ENCODE results near the gene ADA.
A peak's percentile ranks its signal among the peaks of the same experiment; 100 is the strongest.
"Not testable (repeated sequence)": the region's sequence is repeated elsewhere in the genome, so short reads cannot be mapped to it uniquely, and the experiment has no call there.

Gene ADA

DNA sequence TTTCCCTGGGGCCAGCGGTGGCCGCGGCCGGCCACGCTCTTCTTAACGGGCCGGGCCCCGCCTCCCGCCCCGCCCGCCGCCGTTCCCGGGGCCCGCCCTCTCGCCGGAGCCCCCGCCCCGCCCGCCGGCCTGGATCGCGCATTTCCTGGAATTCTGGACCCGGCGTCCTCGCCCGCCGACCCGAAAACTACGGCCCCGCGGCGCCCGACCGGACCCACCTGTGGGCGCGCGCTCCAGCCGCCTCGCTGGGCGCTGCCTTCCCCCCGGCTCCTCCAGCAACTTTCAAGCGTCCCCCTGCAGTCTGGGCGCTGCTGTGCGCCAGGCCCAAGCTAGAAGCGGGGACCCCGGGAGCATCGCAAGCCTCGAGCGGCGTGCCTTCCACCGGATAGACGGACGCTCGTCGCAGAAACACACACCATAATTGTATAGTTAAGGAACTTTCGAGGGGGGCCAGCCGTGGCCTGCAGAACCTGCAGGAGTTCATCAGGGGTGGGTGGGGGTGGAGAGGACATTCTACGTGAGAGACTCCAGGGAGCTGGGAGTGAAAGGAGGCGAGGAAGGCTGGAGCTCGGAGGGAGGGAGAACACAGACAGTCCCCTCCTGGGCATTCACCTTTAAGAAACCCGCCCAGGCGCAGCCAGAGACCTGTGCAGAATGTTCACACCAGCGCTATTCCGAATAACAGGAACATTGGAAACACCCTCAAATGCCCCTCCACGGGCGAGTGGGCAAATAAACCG lies at the start of gene ADA:
ADA (minus strand) TSS at position 16 of the 740 bp plus-strand sequence. CDS start 92 bp downstream, outside the sequence.
- DNase-seq, result peak; percentile 26 to 63 (median 48)

GRCh38 chr20:44700306-44700705 lies 48.8 kb upstream of the ADA start:
- DNase-seq, result no peak

- DNase-seq, result no peak
Measured at GRCh38 chr20:44698351-44698750, 46.9 kb upstream of the ADA start.

GRCh38 chr20:44697041-44697440 lies 45.5 kb upstream of the ADA start:
- not testable (repeated sequence) for DNase-seq

- DNase-seq, result no peak
Measured at GRCh38 chr20:44696315-44696714, 44.8 kb upstream of the ADA start.

- DNase-seq, result no peak
Measured at GRCh38 chr20:44695674-44696300, 44.3 kb upstream of the ADA start.

DNA sequence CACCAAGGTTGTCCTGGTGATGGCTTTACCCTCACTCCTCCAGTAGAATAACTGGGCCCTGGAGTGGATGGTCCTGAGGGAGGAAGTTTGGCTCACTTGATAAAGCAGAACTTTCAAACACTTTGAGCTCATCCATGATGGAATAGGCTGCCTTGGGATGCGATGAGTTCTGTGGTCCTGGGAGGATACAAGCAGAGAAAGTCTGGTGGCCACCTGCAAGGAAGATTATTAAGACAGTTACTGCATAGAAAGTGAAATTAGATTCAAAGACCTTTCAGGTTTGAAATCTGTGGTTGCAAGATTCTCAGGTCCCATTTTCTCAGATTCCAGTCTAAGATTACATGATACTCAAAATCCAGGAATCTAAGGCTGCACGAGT lies 43.8 kb upstream of the ADA start:
- no peak for DNase-seq

GRCh38 chr20:44694159-44694558 lies 42.7 kb upstream of the ADA start:
- DNase-seq, result no peak

DNA sequence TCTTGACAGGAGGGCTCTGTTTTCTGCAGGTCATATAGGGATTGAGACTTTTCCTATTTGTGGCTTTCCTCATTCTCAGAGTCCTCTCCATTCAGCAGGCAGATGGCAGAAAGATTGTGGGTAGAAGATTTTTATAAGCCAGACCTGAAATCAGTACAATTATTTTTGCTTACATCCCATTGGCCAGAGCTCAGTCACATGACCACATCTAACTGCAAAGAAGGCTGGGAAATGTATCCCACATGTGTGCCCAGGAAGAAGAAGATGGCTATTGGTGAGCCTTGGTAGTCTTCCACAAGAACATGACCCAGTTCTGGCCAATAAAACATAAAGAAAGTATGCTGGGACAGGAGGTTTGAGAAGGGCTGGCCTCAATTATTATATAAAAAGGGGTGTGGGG lies 42.1 kb upstream of the ADA start:
- DNase-seq, result no peak

DNA sequence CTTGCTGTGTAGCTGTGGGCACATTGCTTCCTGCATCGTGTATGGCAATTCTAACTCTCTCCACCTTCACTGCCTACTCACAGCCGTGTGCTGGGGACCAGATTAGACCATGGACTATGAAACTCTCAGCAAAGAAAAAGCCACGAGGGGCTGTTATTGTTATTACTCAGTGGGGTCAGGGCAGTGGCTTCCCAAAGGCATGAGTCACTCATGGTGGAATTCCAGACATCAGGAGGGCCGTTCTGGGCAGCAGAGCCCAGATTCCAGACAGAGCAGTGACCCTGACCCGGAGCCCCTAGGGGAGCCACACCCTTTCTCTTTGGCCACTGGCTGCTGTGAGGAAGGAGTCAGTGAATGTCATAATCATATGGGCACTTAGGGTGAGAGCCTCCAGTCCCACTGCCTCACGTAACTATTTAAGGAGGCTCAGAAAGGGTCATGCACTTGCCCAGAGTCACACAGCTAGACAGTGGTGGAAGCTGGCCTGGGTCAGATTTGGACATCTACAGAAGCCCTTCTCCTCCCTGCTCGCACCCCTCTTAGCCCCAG lies 41.5 kb upstream of the ADA start:
- DNase-seq, result no peak

DNA sequence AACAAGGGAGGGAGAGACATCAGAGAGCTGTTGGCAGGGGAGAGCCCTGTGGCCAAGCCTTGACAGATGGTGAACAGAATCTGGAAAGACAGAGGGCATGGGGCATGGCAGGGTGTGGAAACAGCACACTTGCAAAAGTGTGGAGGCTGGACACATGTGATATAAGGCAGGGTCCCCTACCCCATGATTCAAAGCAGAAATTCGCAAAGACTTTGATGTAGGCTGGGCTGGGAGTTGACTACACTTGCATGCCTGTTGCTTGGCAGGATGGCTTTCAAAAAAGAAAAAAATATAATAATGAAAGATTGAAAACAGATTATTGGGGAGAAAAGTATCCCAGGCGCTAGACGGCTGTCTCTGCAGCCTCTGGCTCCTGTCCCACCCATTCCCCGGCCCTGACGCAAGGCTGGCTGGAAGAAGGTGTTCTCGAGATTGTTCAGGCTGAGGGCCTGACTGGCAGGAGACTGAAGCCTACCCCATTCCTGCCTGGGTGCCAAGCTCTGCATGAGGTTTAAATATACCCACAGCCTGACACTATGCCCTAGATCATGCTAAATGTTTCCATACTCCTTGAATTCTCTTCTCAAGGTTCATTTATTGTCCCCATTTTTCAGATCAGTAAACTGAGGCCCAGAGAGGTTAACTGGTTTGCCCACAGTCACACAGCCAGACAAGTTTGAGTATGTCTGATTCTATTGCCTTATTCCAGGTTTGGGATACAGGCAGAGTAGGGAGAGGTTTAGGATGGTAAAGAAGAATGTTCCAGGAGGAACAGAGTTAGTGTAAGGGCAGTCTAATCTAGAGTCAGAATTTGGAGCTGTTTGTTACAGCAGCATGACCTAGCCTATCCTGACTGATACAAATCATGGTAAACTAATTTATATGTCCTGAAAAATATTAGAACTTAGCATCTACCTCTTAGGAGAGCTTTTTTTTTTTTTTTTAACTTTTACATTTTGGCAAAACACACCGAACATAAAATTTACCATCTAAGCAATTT lies 40.2 kb upstream of the ADA start:
- no peak for DNase-seq

DNA sequence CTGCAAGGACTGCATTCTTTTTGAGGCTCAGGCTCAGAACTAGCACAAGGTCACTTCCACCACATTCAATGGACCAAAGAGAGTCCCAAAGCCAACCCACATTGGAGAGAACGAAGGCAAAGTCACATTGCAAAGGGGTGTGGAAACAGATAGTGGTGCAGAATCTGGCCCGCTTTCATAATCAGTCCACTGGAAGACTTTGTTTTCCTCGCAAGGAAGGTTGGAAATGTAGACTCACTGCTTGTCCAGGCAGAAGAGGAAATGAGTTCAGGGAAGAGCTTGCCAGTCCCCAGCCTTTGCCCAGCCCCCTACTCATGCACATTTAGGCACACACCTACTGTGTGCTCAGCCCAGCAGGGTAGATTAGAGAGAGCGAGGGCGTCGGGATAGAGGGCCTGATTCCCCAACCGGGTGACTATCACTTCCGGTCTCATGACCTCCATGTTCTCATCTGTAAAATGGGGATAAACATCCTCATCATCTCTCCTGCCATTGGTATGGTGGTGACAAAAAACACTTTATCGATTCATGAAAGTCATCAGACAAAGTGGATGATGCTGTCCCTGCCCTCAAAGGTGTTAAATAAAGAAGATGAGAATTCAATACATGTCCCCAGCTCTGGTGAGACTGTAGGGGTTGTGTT lies 39.4 kb upstream of the ADA start:
- no peak for DNase-seq

GRCh38 chr20:44689809-44690208 lies 38.3 kb upstream of the ADA start:
- no peak for DNase-seq

- DNase-seq, result no peak
Measured at GRCh38 chr20:44688053-44688625, 36.6 kb upstream of the ADA start.

GRCh38 chr20:44686934-44687333 lies 35.4 kb upstream of the ADA start:
- DNase-seq, result no peak

DNA sequence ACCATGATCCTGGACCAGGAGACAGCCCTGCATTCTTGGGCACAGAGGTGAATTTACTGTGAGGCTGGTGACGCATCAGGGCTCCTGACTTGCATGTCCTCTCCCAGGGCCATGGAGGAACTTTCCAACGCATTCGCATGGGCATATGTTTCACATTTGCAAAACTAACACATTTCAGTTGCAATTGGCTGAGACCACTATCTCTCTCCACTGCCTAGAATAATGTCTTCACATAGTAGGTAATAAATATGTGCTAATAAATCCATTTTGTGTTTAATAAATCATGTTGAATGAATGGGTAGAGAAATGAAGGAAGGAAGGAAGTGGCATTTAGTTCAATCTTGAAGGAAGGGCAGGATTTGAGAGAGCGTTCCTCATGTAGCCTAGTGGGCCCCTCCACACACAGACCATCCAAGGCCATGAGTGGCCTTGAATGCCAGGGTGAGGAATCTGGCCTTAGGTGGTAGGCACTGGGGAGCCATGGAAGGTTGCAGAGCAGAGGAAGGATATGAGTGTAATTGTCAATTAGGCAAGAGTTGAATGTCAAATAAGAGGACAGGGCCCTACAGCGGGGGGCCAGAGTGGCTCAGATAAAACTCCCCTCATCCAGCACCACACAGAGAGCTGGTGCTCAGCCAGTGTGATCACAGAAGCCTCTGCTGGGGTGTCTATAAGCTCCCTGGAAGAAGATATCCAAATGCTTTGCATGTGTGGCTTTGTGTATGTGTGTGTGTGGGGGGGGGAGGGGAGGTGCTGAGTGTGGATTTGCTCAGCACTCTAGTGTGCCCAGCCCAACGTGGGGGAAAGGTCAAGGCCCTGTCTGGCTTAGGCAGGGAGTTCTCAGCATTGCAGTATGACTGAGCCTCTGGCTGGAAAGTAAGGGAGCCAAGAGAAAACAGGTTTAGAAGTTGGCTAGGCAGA lies 32.8 kb upstream of the ADA start:
- DNase-seq, result no peak

GRCh38 chr20:44683263-44684046 lies 32.0 kb upstream of the ADA start:
- peak in 3 of 6 experiments; percentile 30 to 59 (median 41) for DNase-seq

- no peak for DNase-seq
Measured at GRCh38 chr20:44681796-44682566, 30.5 kb upstream of the ADA start.

DNA sequence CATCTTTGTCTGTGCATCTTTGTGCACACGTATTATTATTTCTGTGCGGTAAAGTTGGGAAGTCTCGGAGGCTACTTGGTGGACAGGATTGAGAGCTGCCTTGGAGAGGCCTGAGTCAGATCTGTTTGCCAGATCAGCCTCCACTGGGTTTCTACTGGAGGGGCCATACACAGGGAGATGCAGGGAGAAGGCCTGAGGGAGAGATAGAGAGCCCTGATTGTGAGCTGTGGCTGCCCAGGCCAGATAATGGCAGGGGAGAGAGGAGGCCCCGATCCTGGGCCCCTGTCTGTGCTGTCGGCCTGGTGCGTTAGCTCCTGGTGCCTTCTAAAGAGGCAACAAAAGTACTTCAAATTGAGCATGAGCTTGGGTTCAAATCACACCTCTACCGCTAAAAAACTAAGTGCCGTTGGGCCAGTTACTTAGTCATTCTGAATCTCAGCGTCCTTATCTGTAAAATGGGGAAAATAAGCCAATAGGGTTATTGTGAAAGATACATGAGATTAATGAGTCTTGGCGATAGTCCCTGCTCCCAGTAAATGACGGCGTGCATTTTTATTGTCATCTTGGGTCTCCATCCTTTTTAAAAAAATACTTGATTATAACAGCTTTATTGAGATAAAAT lies 27.6 kb upstream of the ADA start:
- no peak for DNase-seq

All from stimulated activated naive CD4-positive, alpha-beta T cell (primary cell).